Lung (tissue), 12 donors: ENCODE data around the gene TMEM132E. TPM values are rescaled to one million over a fixed set of nuclear protein-coding genes. Genes with fewer than 3 reads are reported as not detected.
"Not testable (repeated sequence)": the region's sequence is repeated elsewhere in the genome, so short reads cannot be mapped to it uniquely, and the experiment has no call there.

Experiments used
- ATAC-seq: fragments of 200-7000 bp; cut with Tn5 transposase; one replicate; pipeline ENCODE4 v1.9.1; 2020; ENCODE audit warnings: moderate number of reproducible peaks; ENCODE audit not compliant: insufficient read depth, low FRiP score
- DNase-seq, 3 donors: peaks; one replicate each; pipeline ENCODE4 v3.0.0-alpha.2; 2013 to 2017
- H3K27ac ChIP-seq, 2 donors: one replicate each; pipeline ENCODE4 v1.5.1; 2013; ENCODE audit warnings: mild to moderate bottlenecking in 2 of 2, moderate library complexity in 2 of 2, control low read depth in 1 of 2, inconsistent platforms in 1 of 2, low read depth in 1 of 2, low read length in 1 of 2
- H3K27me3 ChIP-seq, 3 donors: one replicate each; pipeline ENCODE4 v1.5.1; 2013; ENCODE audit warnings: low read length in 2 of 3; ENCODE audit not compliant: control insufficient read depth in 3 of 3, insufficient read depth in 3 of 3
- H3K36me3 ChIP-seq, 4 donors: one replicate each; pipeline ENCODE4 v1.5.1; 2013; ENCODE audit warnings: low read length in 4 of 4, mild to moderate bottlenecking in 1 of 4, moderate library complexity in 1 of 4; ENCODE audit not compliant: control insufficient read depth in 4 of 4, insufficient read depth in 4 of 4
- H3K4me1 ChIP-seq, 5 donors: one replicate each; pipeline ENCODE4 v1.5.1; 2013; ENCODE audit warnings: low read length in 5 of 5, mild to moderate bottlenecking in 2 of 5, moderate library complexity in 1 of 5; ENCODE audit not compliant: control insufficient read depth in 5 of 5, insufficient read depth in 5 of 5
- H3K4me3 ChIP-seq: one replicate; pipeline ENCODE4 v1.5.1; 2013; ENCODE audit warnings: mild to moderate bottlenecking, control low read depth, moderate library complexity
- H3K9ac ChIP-seq, 2 donors: one replicate each; pipeline ENCODE4 v1.5.1; 2013; ENCODE audit warnings: low read length in 2 of 2, control low read depth in 1 of 2; ENCODE audit not compliant: insufficient read depth in 1 of 2
- H3K9me3 ChIP-seq, 4 donors: one replicate each; pipeline ENCODE4 v1.5.1; 2013; ENCODE audit warnings: low read length in 3 of 4, mild to moderate bottlenecking in 1 of 4, moderate library complexity in 1 of 4; ENCODE audit not compliant: control insufficient read depth in 4 of 4, insufficient read depth in 3 of 4
- CTCF ChIP-seq: IDR thresholded peaks from 2 replicates; pipeline ENCODE4 v1.5.1; 2012; ENCODE audit warnings: mild to moderate bottlenecking; ENCODE audit errors: control extremely low read depth, extremely low read depth
- WGBS, 2 donors: extraction: QIAGEN DNeasy Blood & Tissue Kit; methylation state at CpG; one replicate each; pipeline ENCODE4 v1.1.7; 2013; 5-methylcytosine and 5-hydroxymethylcytosine counted together
- polyA plus RNA-seq, 2 donors: library from polyadenylated mRNA; stranded (reverse); fragments of 200-250 nt; gene quantifications; one replicate each; pipeline ENCODE4 v1.2.1, GENCODE V29; 2013
- total RNA-seq, 2 donors: library from RNA; depleted of rRNA in 1 of 2; stranded (reverse); fragments of >200 nt in 1 of 2; gene quantifications; one replicate each; pipeline ENCODE4 v1.2.1, GENCODE V29; 2014 to 2021
- donor health status: control.
- donor health status: control.
- donor health status: Bipolar disorder and iron deficiency.
- donor health status: healthy.
- donor health status: DM: yes; HTN: yes; CAD: no.

Gene TMEM132E
- total and polyA plus RNA-seq, 4 donors = 0.02 to 0.17 (median 0.07) TPM

DNA sequence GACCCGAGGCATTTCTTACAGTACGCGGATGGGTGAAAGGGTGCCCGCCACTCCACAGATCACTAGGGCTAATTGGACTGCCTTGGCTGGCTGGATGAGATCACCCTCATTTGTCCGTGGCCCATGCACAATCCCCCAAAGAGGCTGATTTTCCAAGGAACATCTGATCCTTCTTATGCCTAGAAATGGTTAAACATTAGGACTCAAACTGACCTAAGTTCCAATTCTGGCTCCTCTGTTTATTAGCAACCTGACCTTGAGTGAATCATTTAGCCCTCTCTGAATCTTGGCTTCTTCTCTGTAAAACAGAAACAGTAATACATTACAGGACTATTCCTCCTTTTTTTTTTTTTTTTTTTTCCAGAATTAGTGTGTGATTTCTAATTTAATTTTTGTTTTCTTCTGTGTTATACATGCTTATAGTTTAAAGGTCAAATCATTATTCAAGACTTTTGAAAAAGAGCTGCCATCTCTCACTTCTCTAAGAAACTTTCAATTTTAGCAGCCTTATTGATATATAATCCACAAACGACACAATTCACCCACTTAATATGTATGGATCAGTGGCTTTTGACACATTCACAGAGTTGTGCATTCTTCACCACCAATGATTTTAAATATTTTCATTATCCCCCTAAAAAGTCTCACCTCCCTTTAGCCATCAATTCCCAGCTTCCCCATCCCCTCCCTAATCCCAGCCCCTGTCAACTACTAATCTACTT lies 45.4 kb upstream of the TMEM132E start:
- peaks cover 0 to 8% (median 2%) of the 10 kb centered on the region in 3 donors for H3K27me3 ChIP-seq
- ATAC-seq (no peak), DNase-seq (no peak)
- WGBS, 2 donors = 73 to 84% methylated on average over 6 of the region's 6 CpGs
- H3K4me3 ChIP-seq = no peak overlapping the region
- no peak for TF ChIP-seq CTCF
- H3K36me3 ChIP-seq = no peaks in the 10 kb centered on the region
- peaks cover 0 to 2% (median 0%) of the 10 kb centered on the region in 4 donors for H3K9me3 ChIP-seq
- H3K4me1 ChIP-seq = no peaks in the 10 kb centered on the region
- no peak overlapping the region for H3K27ac ChIP-seq
- H3K9ac ChIP-seq = no peak overlapping the region

- H3K4me1 ChIP-seq = no peaks in the 10 kb centered on the region
- DNase-seq = no peak
- H3K4me3 ChIP-seq = no peak overlapping the region
- WGBS, 2 donors = 65 to 81% methylated on average over 3 of the region's 3 CpGs
- ATAC-seq = no peak
- H3K27ac ChIP-seq = no peak overlapping the region
- H3K9ac ChIP-seq = no peak overlapping the region
- TF ChIP-seq CTCF = no peak
- H3K36me3 ChIP-seq = no peaks in the 10 kb centered on the region
- peaks cover 0 to 2% (median 0%) of the 10 kb centered on the region in 4 donors for H3K9me3 ChIP-seq
- peaks cover 2 to 16% (median 3%) of the 10 kb centered on the region in 3 donors for H3K27me3 ChIP-seq
These were observed 41.9 kb upstream of the TMEM132E start for GRCh38 chr17:34537445-34537844.

GRCh38 chr17:34538582-34538981 lies 40.8 kb upstream of the TMEM132E start:
- 67 to 75% methylated on average over 2 of the region's 2 CpGs for WGBS, 2 donors
- H3K4me1 ChIP-seq, H3K9me3 ChIP-seq, H3K4me3 ChIP-seq, ATAC-seq, DNase-seq, H3K9ac ChIP-seq, H3K27ac ChIP-seq, H3K36me3 ChIP-seq: not testable (repeated sequence)
- peaks cover 2 to 20% (median 9%) of the 10 kb centered on the region in 3 donors for H3K27me3 ChIP-seq

GRCh38 chr17:34539881-34540280 lies 39.5 kb upstream of the TMEM132E start:
- peaks cover 2 to 26% (median 9%) of the 10 kb centered on the region in 3 donors for H3K27me3 ChIP-seq
- no peaks in the 10 kb centered on the region for H3K4me1 ChIP-seq
- 99 to 100% methylated on average over 1 to 3 of the region's 3 CpGs for WGBS, 2 donors
- H3K27ac ChIP-seq = no peak overlapping the region
- H3K9ac ChIP-seq = no peak overlapping the region
- no peak overlapping the region for H3K4me3 ChIP-seq
- DNase-seq = no peak
- peaks cover 0 to 2% (median 0%) of the 10 kb centered on the region in 4 donors for H3K9me3 ChIP-seq
- no peaks in the 10 kb centered on the region for H3K36me3 ChIP-seq
- no peak for ATAC-seq
- no peak for TF ChIP-seq CTCF
